OCI-LY3 (cell line): Measurements from ENCODE around the gene RNF187.

Experiments used
- H2AFZ ChIP-seq: fragments of 200-600, 300-600 bp; shearing (Covaris generic); 2 replicates; pipeline ENCODE4 v1.6.0; 2014; ENCODE audit warnings: antibody characterized with exemption, low read depth, low read length
- H3K27ac ChIP-seq: fragments of 200-600, 300-600 bp; sonication (generic); 2 replicates; pipeline ENCODE4 v1.5.1; 2014; ENCODE audit warnings: mild to moderate bottlenecking, low read length, moderate library complexity, mixed read lengths
- H3K27me3 ChIP-seq: fragments of 200-600, 300-600 bp; sonication (generic); 2 replicates; pipeline ENCODE4 v1.6.1; 2014; ENCODE audit warnings: low read depth, low read length, mixed read lengths
- H3K36me3 ChIP-seq: fragments of 200-600, 300-600 bp; sonication (generic); replicated peaks from 2 replicates; pipeline ENCODE3; 2014; ENCODE audit warnings: low read depth, low read length, mixed read lengths
- H3K4me1 ChIP-seq: fragments of 300-600, 200-600 bp; sonication (generic); 2 replicates; pipeline ENCODE4 v1.6.1; 2014; ENCODE audit warnings: low read length, mixed read lengths
- H3K4me2 ChIP-seq: fragments of 200-600, 300-600 bp; sonication (generic); 2 replicates; pipeline ENCODE4 v1.6.1; 2014; ENCODE audit warnings: low read length, mixed read lengths
- H3K4me3 ChIP-seq: fragments of 300-600, 200-600 bp; sonication (generic); 2 replicates; pipeline ENCODE4 v1.5.1; 2014; ENCODE audit warnings: antibody characterized with exemption, mild to moderate bottlenecking, low read length, moderate library complexity
- H3K79me2 ChIP-seq: fragments of 300-600, 200-600 bp; shearing (Covaris generic); 2 replicates; pipeline ENCODE4 v1.6.1; 2014; ENCODE audit warnings: mild to moderate bottlenecking, low read length, mixed read lengths
- H3K9ac ChIP-seq: fragments of 300-600, 200-600 bp; shearing (Covaris generic); 2 replicates; pipeline ENCODE4 v1.6.0; 2014; ENCODE audit warnings: mild to moderate bottlenecking, low read length, moderate library complexity
- H3K9me3 ChIP-seq: fragments of 200-600, 300-600 bp; shearing (Covaris generic); 2 replicates; pipeline ENCODE4 v1.6.1; 2014; ENCODE audit warnings: low read length, mixed read lengths; ENCODE audit not compliant: insufficient read depth
- H4K20me1 ChIP-seq: fragments of 200-600, 300-600 bp; sonication (generic); 2 replicates; pipeline ENCODE4 v1.6.1; 2016; ENCODE audit warnings: low read length, mixed read lengths; ENCODE audit not compliant: insufficient read depth
- EZH2phosphoT487 ChIP-seq: fragments of 200-600 bp; shearing (Covaris generic); IDR thresholded peaks from 2 replicates; pipeline ENCODE4 v1.6.1; 2018; ENCODE audit warnings: antibody characterized with exemption, mixed run types, low read depth
- TF ChIP-seq, protein P1 (sequence below): fragments of 200-600, 300-600 bp; sonication (generic); IDR thresholded peaks from 2 replicates; pipeline ENCODE4 v1.5.1; 2014; ENCODE audit warnings: antibody characterized with exemption, low read length, low read depth

The RNF187 gene

DNA sequence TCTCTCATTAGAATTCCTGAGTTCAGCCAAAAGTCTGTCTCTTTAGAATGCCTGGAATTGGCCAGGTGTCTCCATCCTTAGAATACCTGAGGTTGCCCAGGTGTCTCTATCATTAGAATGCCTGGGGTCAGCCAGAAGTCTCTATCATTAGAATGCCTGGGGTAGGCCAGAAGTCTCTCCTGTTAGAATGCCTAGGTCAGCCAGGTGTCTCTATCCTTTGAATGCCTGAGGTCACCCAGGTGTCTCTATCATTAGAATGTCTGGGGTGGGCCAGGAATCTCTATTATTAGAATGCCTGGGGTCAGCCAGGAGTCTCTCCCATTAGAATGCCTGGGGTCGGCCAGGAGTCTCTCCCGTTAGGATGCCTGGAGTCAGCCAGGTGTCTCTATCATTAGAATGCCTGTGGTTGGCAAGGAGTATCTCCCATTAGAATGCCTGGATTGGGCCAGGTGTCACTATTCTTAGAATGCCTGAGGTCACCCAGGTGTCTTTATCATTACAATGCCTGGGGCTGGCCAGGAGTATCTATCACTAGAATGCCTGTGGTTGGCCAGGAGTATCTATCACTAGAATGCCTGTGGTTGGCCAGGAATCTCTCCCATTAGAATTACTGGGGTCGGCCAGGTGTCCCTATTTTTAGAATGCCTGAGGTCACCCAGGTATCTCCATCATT, 43.0 kb downstream of the RNF187 start:
- H4K20me1 ChIP-seq, result no peaks in the 10 kb centered on the region
- H3K9ac ChIP-seq, result no peak overlapping the region
- H3K4me1 ChIP-seq, result no peaks in the 10 kb centered on the region
- H3K27me3 ChIP-seq, result no peaks in the 10 kb centered on the region
- H3K4me3 ChIP-seq, result no peak overlapping the region
- no peak overlapping the region for H3K27ac ChIP-seq
- no peaks in the 10 kb centered on the region for H3K36me3 ChIP-seq
- H3K9me3 ChIP-seq, result no peaks in the 10 kb centered on the region
- H3K4me2 ChIP-seq, result no peak overlapping the region
- H2AFZ ChIP-seq, result no peak overlapping the region
- H3K79me2 ChIP-seq, result no peaks in the 10 kb centered on the region
- TF ChIP-seq, protein P1, sequence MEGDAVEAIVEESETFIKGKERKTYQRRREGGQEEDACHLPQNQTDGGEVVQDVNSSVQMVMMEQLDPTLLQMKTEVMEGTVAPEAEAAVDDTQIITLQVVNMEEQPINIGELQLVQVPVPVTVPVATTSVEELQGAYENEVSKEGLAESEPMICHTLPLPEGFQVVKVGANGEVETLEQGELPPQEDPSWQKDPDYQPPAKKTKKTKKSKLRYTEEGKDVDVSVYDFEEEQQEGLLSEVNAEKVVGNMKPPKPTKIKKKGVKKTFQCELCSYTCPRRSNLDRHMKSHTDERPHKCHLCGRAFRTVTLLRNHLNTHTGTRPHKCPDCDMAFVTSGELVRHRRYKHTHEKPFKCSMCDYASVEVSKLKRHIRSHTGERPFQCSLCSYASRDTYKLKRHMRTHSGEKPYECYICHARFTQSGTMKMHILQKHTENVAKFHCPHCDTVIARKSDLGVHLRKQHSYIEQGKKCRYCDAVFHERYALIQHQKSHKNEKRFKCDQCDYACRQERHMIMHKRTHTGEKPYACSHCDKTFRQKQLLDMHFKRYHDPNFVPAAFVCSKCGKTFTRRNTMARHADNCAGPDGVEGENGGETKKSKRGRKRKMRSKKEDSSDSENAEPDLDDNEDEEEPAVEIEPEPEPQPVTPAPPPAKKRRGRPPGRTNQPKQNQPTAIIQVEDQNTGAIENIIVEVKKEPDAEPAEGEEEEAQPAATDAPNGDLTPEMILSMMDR, result no peak
- no peak for TF ChIP-seq EZH2phosphoT487

DNA sequence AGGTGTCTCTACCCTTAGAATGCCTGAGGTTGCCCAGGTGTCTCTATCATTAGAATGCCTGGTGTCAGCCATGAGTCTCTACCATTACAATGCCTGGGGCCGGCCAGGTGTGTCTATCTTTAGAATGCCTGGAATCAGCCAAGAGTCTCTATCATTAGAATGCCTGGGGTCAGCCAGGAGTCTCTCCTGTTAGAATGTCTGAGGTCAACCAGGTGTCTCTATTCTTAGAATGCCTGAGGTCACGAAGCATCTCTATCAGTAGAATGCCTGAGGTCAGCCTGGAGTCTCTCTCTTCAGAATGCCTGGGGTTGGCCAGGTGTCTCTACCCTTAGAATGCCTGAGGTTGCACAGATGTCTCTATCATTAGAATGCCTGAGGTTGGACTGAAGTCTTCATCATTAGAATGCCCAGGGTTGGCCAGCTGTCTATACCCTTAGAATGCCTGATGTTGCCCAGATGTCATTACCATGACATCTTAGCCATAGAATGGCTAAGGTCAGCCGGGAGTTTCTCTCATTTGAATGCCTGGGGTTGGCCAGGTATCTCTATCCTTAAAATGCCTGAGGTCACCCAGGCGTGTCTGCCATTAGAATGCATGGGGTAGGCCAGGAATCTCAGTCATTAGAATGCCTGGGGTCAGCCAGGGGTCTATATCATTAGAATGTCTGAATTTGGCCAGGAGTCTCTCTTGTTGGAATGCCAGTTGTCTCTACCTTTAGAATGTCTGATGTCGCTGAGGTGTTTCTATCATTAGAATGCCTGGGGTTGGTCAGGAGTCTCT, 44.0 kb downstream of the RNF187 start:
- TF ChIP-seq, protein P1, result no peak
- no peak for TF ChIP-seq EZH2phosphoT487
- H3K27me3 ChIP-seq, result no peaks in the 10 kb centered on the region

DNA sequence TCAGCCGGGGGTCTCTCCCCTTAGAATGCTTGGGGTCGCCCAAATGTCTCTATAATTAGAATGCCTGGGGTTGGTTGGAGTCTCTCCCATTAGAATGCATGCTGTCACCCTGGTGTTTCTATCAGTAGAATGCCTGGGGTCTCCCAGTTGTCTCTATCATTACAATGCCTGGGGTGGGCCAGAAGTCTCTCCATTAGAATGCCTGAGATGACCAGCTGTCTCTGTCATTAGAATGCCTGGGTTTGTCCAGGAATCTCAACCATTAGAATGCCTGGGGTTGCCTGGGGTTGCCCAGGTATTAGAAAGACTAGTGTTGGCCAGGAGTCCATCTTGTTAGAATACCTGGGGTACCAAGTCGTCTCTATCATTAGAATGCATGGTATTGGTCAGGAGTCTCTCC, 51.6 kb downstream of the RNF187 start:
- H3K4me1 ChIP-seq, result no peaks in the 10 kb centered on the region
- H3K79me2 ChIP-seq, result no peaks in the 10 kb centered on the region
- no peaks in the 10 kb centered on the region for H4K20me1 ChIP-seq
- H3K36me3 ChIP-seq, result no peaks in the 10 kb centered on the region
- no peak overlapping the region for H3K27ac ChIP-seq
- TF ChIP-seq, protein P1, result no peak
- TF ChIP-seq EZH2phosphoT487, result no peak
- no peak overlapping the region for H3K4me3 ChIP-seq
- no peak overlapping the region for H3K4me2 ChIP-seq
- H3K27me3 ChIP-seq, result no peaks in the 10 kb centered on the region
- no peak overlapping the region for H3K9ac ChIP-seq
- no peaks in the 10 kb centered on the region for H3K9me3 ChIP-seq
- no peak overlapping the region for H2AFZ ChIP-seq

More for the DNA sequence above, 44.0 kb downstream of the RNF187 start:
- Histone ChIP-seq H3K9ac (no peak overlapping the region), H3K4me2 (no peak overlapping the region), H3K9me3 (no peaks in the 10 kb centered on the region), H3K4me1 (no peaks in the 10 kb centered on the region), H3K36me3 (no peaks in the 10 kb centered on the region), H3K4me3 (no peak overlapping the region), H3K27ac (no peak overlapping the region), H2AFZ (no peak overlapping the region), H3K79me2 (no peaks in the 10 kb centered on the region), H4K20me1 (no peaks in the 10 kb centered on the region)

DNA sequence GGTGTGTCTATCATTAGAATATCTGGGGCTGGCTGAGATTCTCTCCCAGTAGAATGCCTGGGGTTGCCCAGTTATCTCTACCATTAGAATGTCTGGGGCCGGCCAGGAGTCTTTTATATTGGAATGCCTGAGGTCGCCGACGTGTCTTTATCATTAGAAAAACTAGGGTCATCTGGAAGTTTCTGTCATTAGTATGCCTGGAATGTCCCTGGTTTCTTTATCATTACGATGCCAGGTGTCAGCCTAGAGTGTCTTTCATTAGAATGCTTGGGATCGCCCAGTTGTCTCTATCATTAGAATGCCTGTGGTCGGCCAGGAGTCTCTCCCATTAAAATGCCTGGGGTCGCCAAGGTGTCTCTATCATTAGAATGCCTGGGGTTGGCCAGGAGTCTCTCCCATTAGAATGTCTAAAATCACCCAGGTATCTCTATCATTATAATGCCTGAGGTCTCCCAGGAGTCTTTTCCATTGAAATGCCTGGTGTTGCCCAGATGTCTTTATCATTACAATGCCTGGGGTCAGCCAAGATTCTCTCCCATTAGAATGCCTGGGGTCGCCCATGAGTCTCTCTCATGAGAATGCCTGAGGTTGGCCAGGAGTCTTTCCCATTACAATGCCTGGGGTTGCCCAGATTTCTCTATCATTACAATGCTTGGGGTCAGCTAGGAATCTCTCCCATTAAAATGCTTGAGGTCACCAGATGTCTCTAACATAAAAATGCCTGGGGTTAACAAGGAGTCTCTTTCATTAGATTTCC, 53.2 kb downstream of the RNF187 start:
- Histone ChIP-seq H2AFZ (no peak overlapping the region), H4K20me1 (no peaks in the 10 kb centered on the region), H3K27ac (no peak overlapping the region), H3K9me3 (no peaks in the 10 kb centered on the region), H3K36me3 (no peaks in the 10 kb centered on the region), H3K4me1 (no peaks in the 10 kb centered on the region), H3K4me3 (no peak overlapping the region), H3K79me2 (no peaks in the 10 kb centered on the region), H3K4me2 (no peak overlapping the region), H3K9ac (no peak overlapping the region), H3K27me3 (no peaks in the 10 kb centered on the region)
- no peak for TF ChIP-seq EZH2phosphoT487
- TF ChIP-seq, protein P1, result no peak
